Osteocyte (in vitro differentiated cells): Measurements from ENCODE around the gene PDE6B. TPM values are rescaled to one million over a fixed set of nuclear protein-coding genes. Genes with fewer than 3 reads are reported as not detected.

ENCODE experiments used
- DNase-seq: peaks from one replicate; pipeline ENCODE4 v3.0.0; 2021; ENCODE audit warnings: mixed read lengths; ENCODE audit not compliant: unreplicated experiment; ENCODE audit errors: extremely low spot score
- H3K27ac Mint-ChIP-seq: one replicate; pipeline ENCODE4 v1.8.0; 2021; ENCODE audit warnings: mild to moderate bottlenecking, mixed read lengths; ENCODE audit not compliant: unreplicated experiment
- H3K27me3 Mint-ChIP-seq: one replicate; pipeline ENCODE4 v1.8.0; 2021; ENCODE audit warnings: mixed read lengths; ENCODE audit not compliant: unreplicated experiment
- H3K36me3 Mint-ChIP-seq: one replicate; pipeline ENCODE4 v1.8.0; 2021; ENCODE audit warnings: mixed read lengths; ENCODE audit not compliant: unreplicated experiment
- H3K4me1 Mint-ChIP-seq: one replicate; pipeline ENCODE4 v1.8.0; 2021; ENCODE audit warnings: mixed read lengths; ENCODE audit not compliant: unreplicated experiment
- H3K4me3 Mint-ChIP-seq: one replicate; pipeline ENCODE4 v1.8.0; 2021; ENCODE audit warnings: mild to moderate bottlenecking, moderate library complexity, mixed read lengths; ENCODE audit not compliant: unreplicated experiment
- H3K9me3 Mint-ChIP-seq: one replicate; pipeline ENCODE4 v1.8.0; 2021; ENCODE audit warnings: mixed read lengths; ENCODE audit not compliant: unreplicated experiment
- CTCF ChIP-seq: fragments of 200-600 bp; sonication (generic); IDR thresholded peaks from 2 replicates; pipeline ENCODE4 v1.5.0; 2021; ENCODE audit warnings: antibody characterized with exemption, mild to moderate bottlenecking, moderate library complexity
- total RNA-seq: library from RNA; stranded (reverse); gene quantifications from 2 replicates; pipeline ENCODE4 v1.2.1, GENCODE V29; 2021

PDE6B gene
- total RNA-seq, 1 donor from 2014 or later = 1.6 TPM

- no peaks in the 10 kb centered on the region for H3K36me3 Mint-ChIP-seq
- DNase-seq = no peak
- TF ChIP-seq CTCF = no peak
- H3K4me3 Mint-ChIP-seq = no peak overlapping the region
- no peaks in the 10 kb centered on the region for H3K27me3 Mint-ChIP-seq
- no peak overlapping the region for H3K27ac Mint-ChIP-seq
- H3K4me1 Mint-ChIP-seq = no peaks in the 10 kb centered on the region
- no peaks in the 10 kb centered on the region for H3K9me3 Mint-ChIP-seq
Observed at GRCh38 chr4:650461-650860, 25.1 kb downstream of the PDE6B start.

- DNase-seq = no peak
- Mint-ChIP-seq H3K27me3 (no peaks in the 10 kb centered on the region), H3K36me3 (no peaks in the 10 kb centered on the region), H3K9me3 (no peaks in the 10 kb centered on the region), H3K27ac (no peak overlapping the region), H3K4me3 (no peak overlapping the region), H3K4me1 (no peaks in the 10 kb centered on the region)
- no peak for TF ChIP-seq CTCF
Observed at GRCh38 chr4:650951-651883, 25.8 kb downstream of the PDE6B start.

GRCh38 chr4:651884-652642 is 26.7 kb downstream of the PDE6B start:
- no peak for DNase-seq
- Mint-ChIP-seq H3K27ac (no peak overlapping the region), H3K27me3 (no peaks in the 10 kb centered on the region), H3K9me3 (no peaks in the 10 kb centered on the region), H3K4me3 (no peak overlapping the region), H3K4me1 (no peaks in the 10 kb centered on the region), H3K36me3 (no peaks in the 10 kb centered on the region)
- TF ChIP-seq CTCF = no peak

- no peak for TF ChIP-seq CTCF
- Mint-ChIP-seq H3K36me3 (no peaks in the 10 kb centered on the region), H3K4me3 (no peak overlapping the region), H3K27me3 (no peaks in the 10 kb centered on the region), H3K9me3 (no peaks in the 10 kb centered on the region), H3K27ac (no peak overlapping the region), H3K4me1 (no peaks in the 10 kb centered on the region)
- DNase-seq = no peak
Observed at GRCh38 chr4:653080-653821, 27.9 kb downstream of the PDE6B start.
